Endothelial cell of umbilical vein (primary cell): ENCODE data around the gene COBLL1. TPM values are rescaled to one million over a fixed set of nuclear protein-coding genes. Genes with fewer than 3 reads are reported as not detected.

ENCODE experiments used
- BruUV-seq: library from RNA; stranded (reverse); fragments of 400-500 nt; replicated peaks from 2 replicates; lab custom pipeline; 2021; lab: Mats Ljungman, UMichigan
- CTCF ChIA-PET: fragments of 300-600, 350-600 bp; sonication (Branson Sonifier 250); formaldehyde crosslinking; loops from one replicate; lab custom pipeline; 2021; ENCODE audit warnings: antibody characterized with exemption, inconsistent platforms; lab: Charles Lee
- POLR2A ChIA-PET: fragments of 300-600, 350-600 bp; sonication (Branson Sonifier 250); formaldehyde crosslinking; loops from one replicate; lab custom pipeline; 2021; ENCODE audit warnings: antibody characterized with exemption, inconsistent platforms; lab: Charles Lee
- DNase-seq: peaks from one replicate; pipeline ENCODE4 v3.0.0-alpha.2; 2011; ENCODE audit warnings: low read depth, low spot score
- FAIRE-seq: peaks from 2 replicates; lab custom pipeline; 2011; peaks lifted over from hg19 to GRCh38; lab: Jason Lieb, UNC
- H2AFZ ChIP-seq: 2 replicates; pipeline ENCODE4 v1.6.0; 2012; ENCODE audit warnings: low read depth, low read length, control low read depth, inconsistent platforms
- H3K27ac ChIP-seq: 2 replicates; pipeline ENCODE4 v1.5.1; 2011; ENCODE audit warnings: low read depth, mild to moderate bottlenecking, control low read depth, low read length, moderate library complexity; ENCODE audit not compliant: insufficient read depth
- H3K27me3 ChIP-seq, 2 experiments: 2 replicates each; pipeline versions ENCODE4 v1.6.0 to v1.6.1; 2011; ENCODE audit warnings: low read length in 2 of 2, mixed read lengths in 1 of 2; ENCODE audit not compliant: control insufficient read depth in 2 of 2, insufficient read depth in 2 of 2
- H3K36me3 ChIP-seq, 2 experiments: 2 replicates in 1 of 2; 3 replicates in 1 of 2; pipeline ENCODE4 v1.5.1; 2011; ENCODE audit warnings: low read length in 2 of 2, mild to moderate bottlenecking in 1 of 2, moderate library complexity in 1 of 2; ENCODE audit not compliant: control insufficient read depth in 2 of 2, insufficient read depth in 2 of 2; ENCODE audit errors: extremely low read depth in 1 of 2
- H3K4me1 ChIP-seq: 3 replicates; pipeline ENCODE4 v1.5.1; 2011; ENCODE audit warnings: mild to moderate bottlenecking, low read length; ENCODE audit not compliant: control insufficient read depth, insufficient read depth; ENCODE audit errors: extremely low read depth
- H3K4me2 ChIP-seq: 2 replicates; pipeline ENCODE4 v1.6.1; 2011; ENCODE audit warnings: low read length, control low read depth, mixed read lengths; ENCODE audit not compliant: insufficient read depth
- H3K4me3 ChIP-seq, 3 experiments: fragments of 200-600 bp in 1 of 3; sonication (generic), shearing (Covaris generic) in 1 of 3; replicated peaks in 1 of 3; 2 replicates each; pipeline ENCODE4 v1.5.1; 2011 to 2016; ENCODE audit warnings: control low read depth in 3 of 3, low read length in 3 of 3, mild to moderate bottlenecking in 2 of 3, inconsistent platforms in 1 of 3, low read depth in 1 of 3, moderate library complexity in 1 of 3; ENCODE audit not compliant: insufficient read depth in 1 of 3
- H3K79me2 ChIP-seq: 2 replicates; pipeline ENCODE4 v1.6.0; 2012; ENCODE audit warnings: low read length, inconsistent platforms; ENCODE audit not compliant: control insufficient read depth, insufficient read depth
- H3K9ac ChIP-seq: replicated peaks from 2 replicates; pipeline ENCODE3; 2011; ENCODE audit warnings: low read length, control low read depth; ENCODE audit not compliant: insufficient read depth; ENCODE audit errors: extremely low read depth
- H3K9me1 ChIP-seq: replicated peaks from 3 replicates; pipeline ENCODE4 v1.6.0; 2011; ENCODE audit warnings: mild to moderate bottlenecking, low read length; ENCODE audit not compliant: control insufficient read depth, insufficient read depth; ENCODE audit errors: extremely low read depth
- H3K9me3 ChIP-seq: replicated peaks from 2 replicates; pipeline ENCODE4 v1.5.1; 2012; ENCODE audit warnings: low read length, inconsistent platforms; ENCODE audit not compliant: control insufficient read depth, insufficient read depth
- H4K20me1 ChIP-seq: replicated peaks from 2 replicates; pipeline ENCODE3; 2011; ENCODE audit warnings: mild to moderate bottlenecking, low read length; ENCODE audit not compliant: control insufficient read depth, insufficient read depth; ENCODE audit errors: extremely low read depth
- EZH2 ChIP-seq: IDR thresholded peaks from 2 replicates; pipeline ENCODE4 v1.6.1; 2012; ENCODE audit warnings: borderline replicate concordance, low read depth, mild to moderate bottlenecking, moderate library complexity, low read length, inconsistent platforms; ENCODE audit not compliant: severe bottlenecking
- FOS ChIP-seq: IDR thresholded peaks from 2 replicates; pipeline ENCODE4 v1.6.1; 2011; ENCODE audit warnings: mild to moderate bottlenecking, low read length, moderate library complexity, borderline replicate concordance; ENCODE audit not compliant: insufficient read depth
- GATA2 ChIP-seq: IDR thresholded peaks from 2 replicates; pipeline ENCODE4 v1.7.0; 2011; ENCODE audit warnings: low read depth, mild to moderate bottlenecking, moderate library complexity, mixed read lengths, low read length; ENCODE audit not compliant: insufficient read length, insufficient read depth
- MYC ChIP-seq: IDR thresholded peaks from one replicate; pipeline ENCODE4 v1.6.1; 2011; ENCODE audit warnings: mild to moderate bottlenecking, low read depth, low read length
- POLR2A ChIP-seq: IDR thresholded peaks from 2 replicates; pipeline ENCODE4 v1.6.1; 2012; ENCODE audit warnings: low read depth, mild to moderate bottlenecking, control low read depth, low read length
- POLR2AphosphoS5 ChIP-seq: IDR thresholded peaks from 2 replicates; pipeline ENCODE4 v1.6.1; 2012; ENCODE audit warnings: low read depth, mild to moderate bottlenecking, control low read depth, low read length, moderate library complexity; ENCODE audit not compliant: insufficient read depth
- dilution Hi-C: fragments of 300-500 bp; cut with MboI; formaldehyde crosslinking; loops from one replicate; pipeline ENCODE4 v1.15.0; 2019; ENCODE audit warnings: low sequenced_read_pairs; ENCODE audit not compliant: extremely low pct_ligation_motif_present
- intact Hi-C: fragments of 100-400 bp; cut with micrococcal nuclease; formaldehyde crosslinking; loops from one replicate; pipeline ENCODE4 v1.10.0; 2022
- polyA plus RNA-seq, 4 experiments: library from polyadenylated mRNA; depleted of rRNA in 3 of 4; stranded (reverse) in 3 of 4; unstranded in 1 of 4; fragments of >200 nt; gene quantifications; 2 replicates each; pipeline versions ENCODE4 v1.2.1 to v1.2.3, GENCODE V29; 2011 to 2012; ENCODE audit warnings: missing spikeins in 1 of 4
- total RNA-seq: library from RNA; stranded (reverse); gene quantifications from 2 replicates; pipeline ENCODE4 v1.2.3, GENCODE V29; 2021
- TF ChIP-seq, protein P1 (sequence below): IDR thresholded peaks from 2 replicates; pipeline ENCODE4 v1.6.1; 2011; ENCODE audit not compliant: insufficient read depth, insufficient read length
- TF ChIP-seq, protein P2 (sequence below), 2 donors: IDR thresholded peaks; 1 replicate in 1 of 2; 2 replicates in 1 of 2; pipeline ENCODE4 v1.5.1; 2011; ENCODE audit warnings: low read length in 2 of 2, mild to moderate bottlenecking in 2 of 2, moderate library complexity in 2 of 2, control low read depth in 1 of 2, inconsistent platforms in 1 of 2, low read depth in 1 of 2; ENCODE audit not compliant: insufficient read depth in 1 of 2; ENCODE audit errors: extremely low read depth in 1 of 2

The COBLL1 gene
- total and polyA plus RNA-seq, 2 donors (not counting 3 experiments of a cell fraction or from before 2014, with no cell fraction given): 9.1 to 38.4 TPM

DNA sequence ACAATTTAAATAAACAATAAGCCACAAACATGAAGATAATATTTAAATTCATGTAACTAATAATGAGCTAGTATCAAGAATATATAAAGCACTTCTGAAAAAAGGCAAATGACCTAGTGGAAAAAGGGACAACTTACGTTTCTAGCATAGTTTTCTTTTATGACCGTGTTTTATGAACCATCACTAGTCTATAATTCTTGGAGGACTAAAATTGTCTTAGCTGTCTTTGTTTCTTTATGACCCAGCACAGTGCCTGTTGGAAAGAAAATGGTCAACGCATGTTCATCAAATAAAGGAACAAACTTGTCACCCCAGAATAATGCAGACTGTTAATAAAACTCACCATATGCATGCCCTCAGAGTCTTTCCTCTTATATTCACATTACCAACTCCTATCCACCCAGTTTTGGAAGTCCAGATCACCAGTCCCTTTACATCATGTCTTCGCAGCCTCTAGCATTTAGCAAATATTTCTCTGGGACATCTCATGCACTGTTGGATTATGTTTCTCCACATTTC, 162.9 kb downstream of the COBLL1 start:
- H3K36me3 ChIP-seq: no peaks in the 10 kb centered on the region
- no peaks in the 10 kb centered on the region for H3K27me3 ChIP-seq
- no TSS peak for BruUV-seq
- H3K9me1 ChIP-seq: no peaks in the 10 kb centered on the region
- H4K20me1 ChIP-seq: no peaks in the 10 kb centered on the region
- TF ChIP-seq GATA2 (no peak), MYC (no peak), EZH2 (no peak), POLR2AphosphoS5 (no peak), POLR2A (no peak), FOS (no peak)
- TF ChIP-seq, protein P1, sequence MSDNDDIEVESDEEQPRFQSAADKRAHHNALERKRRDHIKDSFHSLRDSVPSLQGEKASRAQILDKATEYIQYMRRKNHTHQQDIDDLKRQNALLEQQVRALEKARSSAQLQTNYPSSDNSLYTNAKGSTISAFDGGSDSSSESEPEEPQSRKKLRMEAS: no peak
- TF ChIP-seq, protein P2, sequence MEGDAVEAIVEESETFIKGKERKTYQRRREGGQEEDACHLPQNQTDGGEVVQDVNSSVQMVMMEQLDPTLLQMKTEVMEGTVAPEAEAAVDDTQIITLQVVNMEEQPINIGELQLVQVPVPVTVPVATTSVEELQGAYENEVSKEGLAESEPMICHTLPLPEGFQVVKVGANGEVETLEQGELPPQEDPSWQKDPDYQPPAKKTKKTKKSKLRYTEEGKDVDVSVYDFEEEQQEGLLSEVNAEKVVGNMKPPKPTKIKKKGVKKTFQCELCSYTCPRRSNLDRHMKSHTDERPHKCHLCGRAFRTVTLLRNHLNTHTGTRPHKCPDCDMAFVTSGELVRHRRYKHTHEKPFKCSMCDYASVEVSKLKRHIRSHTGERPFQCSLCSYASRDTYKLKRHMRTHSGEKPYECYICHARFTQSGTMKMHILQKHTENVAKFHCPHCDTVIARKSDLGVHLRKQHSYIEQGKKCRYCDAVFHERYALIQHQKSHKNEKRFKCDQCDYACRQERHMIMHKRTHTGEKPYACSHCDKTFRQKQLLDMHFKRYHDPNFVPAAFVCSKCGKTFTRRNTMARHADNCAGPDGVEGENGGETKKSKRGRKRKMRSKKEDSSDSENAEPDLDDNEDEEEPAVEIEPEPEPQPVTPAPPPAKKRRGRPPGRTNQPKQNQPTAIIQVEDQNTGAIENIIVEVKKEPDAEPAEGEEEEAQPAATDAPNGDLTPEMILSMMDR (IDR thresholded peaks at IDR 0.05; ENCODE audit: extremely low read depth in 1 of 2, insufficient read depth in 1 of 2, low read depth in 1 of 2, low read length in 2 of 2): no peak
- H3K4me3 ChIP-seq: no peak overlapping the region
- H3K27ac ChIP-seq: no peak overlapping the region
- no peaks in the 10 kb centered on the region for H3K9me3 ChIP-seq
- no peaks in the 10 kb centered on the region for H3K4me1 ChIP-seq
- intact Hi-C loops: no loop called here
- POLR2A ChIA-PET: no interaction called here
- dilution Hi-C loops: no loop called here
- no peak overlapping the region for H2AFZ ChIP-seq
- no peak overlapping the region for H3K9ac ChIP-seq
- FAIRE-seq: no peak
- CTCF ChIA-PET: no interaction called here
- no peak overlapping the region for H3K4me2 ChIP-seq
- H3K79me2 ChIP-seq: no peaks in the 10 kb centered on the region
- DNase-seq: no peak
